ENCODE results near the gene FBXL7. TPM values are rescaled to one million over a fixed set of nuclear protein-coding genes. Genes with fewer than 3 reads are reported as not detected.

The FBXL7 gene
- total RNA-seq, 4 donors from 2014 or later = 1.9 to 5.9 (median 3.0) TPM

DNA sequence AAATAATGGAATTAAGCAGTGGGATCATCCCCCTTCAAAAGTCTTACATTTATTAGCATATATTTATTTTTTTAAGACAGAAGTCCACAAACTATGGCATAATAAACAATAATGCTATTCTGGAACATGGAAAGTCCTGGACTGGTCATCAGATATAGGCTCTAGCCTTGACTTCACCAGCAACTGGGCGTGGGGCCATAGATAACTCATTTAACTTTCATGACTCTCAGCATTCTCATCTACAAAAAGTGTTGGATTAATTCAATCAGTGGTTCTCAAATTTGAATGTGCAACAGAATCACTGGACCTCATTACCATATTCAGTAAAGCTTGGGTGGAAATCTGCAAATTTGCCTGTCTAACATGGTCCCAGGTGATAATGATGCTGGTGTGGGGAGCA lies 253.8 kb downstream of the FBXL7 start:
- no peak overlapping the region for H3K27ac ChIP-seq
- no peaks in the 10 kb centered on the region for H3K27me3 ChIP-seq
- TF ChIP-seq POLR2A (IDR thresholded peaks at IDR 0.05) (no peak), EP300 (IDR thresholded peaks at IDR 0.05) (no peak), POLR2AphosphoS5 (IDR thresholded peaks at IDR 0.05) (no peak)
- TF ChIP-seq, protein P1, sequence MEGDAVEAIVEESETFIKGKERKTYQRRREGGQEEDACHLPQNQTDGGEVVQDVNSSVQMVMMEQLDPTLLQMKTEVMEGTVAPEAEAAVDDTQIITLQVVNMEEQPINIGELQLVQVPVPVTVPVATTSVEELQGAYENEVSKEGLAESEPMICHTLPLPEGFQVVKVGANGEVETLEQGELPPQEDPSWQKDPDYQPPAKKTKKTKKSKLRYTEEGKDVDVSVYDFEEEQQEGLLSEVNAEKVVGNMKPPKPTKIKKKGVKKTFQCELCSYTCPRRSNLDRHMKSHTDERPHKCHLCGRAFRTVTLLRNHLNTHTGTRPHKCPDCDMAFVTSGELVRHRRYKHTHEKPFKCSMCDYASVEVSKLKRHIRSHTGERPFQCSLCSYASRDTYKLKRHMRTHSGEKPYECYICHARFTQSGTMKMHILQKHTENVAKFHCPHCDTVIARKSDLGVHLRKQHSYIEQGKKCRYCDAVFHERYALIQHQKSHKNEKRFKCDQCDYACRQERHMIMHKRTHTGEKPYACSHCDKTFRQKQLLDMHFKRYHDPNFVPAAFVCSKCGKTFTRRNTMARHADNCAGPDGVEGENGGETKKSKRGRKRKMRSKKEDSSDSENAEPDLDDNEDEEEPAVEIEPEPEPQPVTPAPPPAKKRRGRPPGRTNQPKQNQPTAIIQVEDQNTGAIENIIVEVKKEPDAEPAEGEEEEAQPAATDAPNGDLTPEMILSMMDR (IDR thresholded peaks at IDR 0.05) = no peak
- H3K36me3 ChIP-seq = no peaks in the 10 kb centered on the region
- no peak for DNase-seq (ENCODE audit: low spot score in 2 of 2)
- WGBS = 75% methylated on average over 1 of the region's 1 CpG
- no peaks in the 10 kb centered on the region for H3K9me3 ChIP-seq
- H3K4me3 ChIP-seq = no peak overlapping the region
- no peaks in the 10 kb centered on the region for H3K4me1 ChIP-seq

DNA sequence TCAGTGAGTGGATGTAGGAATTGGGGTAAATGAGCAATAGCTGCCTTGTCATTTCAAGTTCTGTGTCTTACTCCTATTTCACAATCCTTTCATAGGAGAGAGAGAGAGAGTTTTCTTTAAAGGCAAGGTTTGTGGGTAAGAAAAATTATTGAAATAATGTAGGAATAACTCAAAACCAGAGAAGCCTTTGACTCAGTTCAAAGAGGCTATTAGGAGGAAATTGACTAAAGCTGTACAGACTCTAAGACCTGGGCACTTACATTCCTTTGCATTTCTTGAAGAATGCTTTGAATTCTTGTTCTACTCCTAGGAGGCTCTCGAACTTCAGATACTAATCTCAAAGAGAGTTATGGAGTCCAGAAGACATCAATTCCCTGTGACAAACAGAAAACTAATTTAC lies 257.1 kb downstream of the FBXL7 start:
- TF ChIP-seq, protein P1 (IDR thresholded peaks at IDR 0.05) = no peak
- TF ChIP-seq POLR2A (IDR thresholded peaks at IDR 0.05) (no peak), POLR2AphosphoS5 (IDR thresholded peaks at IDR 0.05) (no peak), EP300 (IDR thresholded peaks at IDR 0.05) (no peak)
- H3K4me1 ChIP-seq = no peaks in the 10 kb centered on the region
- no peak overlapping the region for H3K4me3 ChIP-seq
- H3K27me3 ChIP-seq = no peaks in the 10 kb centered on the region
- H3K36me3 ChIP-seq = no peaks in the 10 kb centered on the region
- H3K9me3 ChIP-seq = no peaks in the 10 kb centered on the region
- WGBS = 56% methylated on average over 1 of the region's 1 CpG
- DNase-seq (ENCODE audit: low spot score in 2 of 2) = no peak
- H3K27ac ChIP-seq = no peak overlapping the region

DNA sequence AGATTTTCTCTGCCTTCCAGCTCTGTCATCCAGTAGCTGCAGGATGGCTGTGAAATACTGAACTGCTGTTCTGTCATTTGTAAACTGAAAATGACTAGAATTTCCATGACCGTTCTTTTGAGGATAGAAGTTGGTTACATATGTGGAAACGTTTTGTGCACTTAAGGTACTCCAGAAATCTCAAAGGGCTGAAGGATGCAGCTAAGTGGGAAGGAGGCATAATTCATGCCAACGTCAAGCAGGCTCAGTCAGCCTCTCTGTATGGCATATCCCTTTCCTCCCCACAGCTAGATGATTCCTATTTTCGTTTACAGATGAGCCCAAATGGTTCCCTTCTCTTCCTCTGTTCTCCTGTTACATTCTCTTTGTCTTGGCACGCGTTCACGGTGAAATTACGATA lies 257.6 kb downstream of the FBXL7 start:
- Histone ChIP-seq H3K4me1 (no peaks in the 10 kb centered on the region), H3K27ac (no peak overlapping the region), H3K9me3 (no peaks in the 10 kb centered on the region), H3K36me3 (no peaks in the 10 kb centered on the region), H3K4me3 (no peak overlapping the region), H3K27me3 (no peaks in the 10 kb centered on the region)
- TF ChIP-seq POLR2AphosphoS5 (IDR thresholded peaks at IDR 0.05) = no peak
- no peak for TF ChIP-seq POLR2A (IDR thresholded peaks at IDR 0.05)
- TF ChIP-seq, protein P1 (IDR thresholded peaks at IDR 0.05) = no peak
- no peak for TF ChIP-seq EP300 (IDR thresholded peaks at IDR 0.05)
- WGBS = 57% methylated on average over 8 of the region's 8 CpGs
- no peak for DNase-seq (ENCODE audit: low spot score in 2 of 2)

DNA sequence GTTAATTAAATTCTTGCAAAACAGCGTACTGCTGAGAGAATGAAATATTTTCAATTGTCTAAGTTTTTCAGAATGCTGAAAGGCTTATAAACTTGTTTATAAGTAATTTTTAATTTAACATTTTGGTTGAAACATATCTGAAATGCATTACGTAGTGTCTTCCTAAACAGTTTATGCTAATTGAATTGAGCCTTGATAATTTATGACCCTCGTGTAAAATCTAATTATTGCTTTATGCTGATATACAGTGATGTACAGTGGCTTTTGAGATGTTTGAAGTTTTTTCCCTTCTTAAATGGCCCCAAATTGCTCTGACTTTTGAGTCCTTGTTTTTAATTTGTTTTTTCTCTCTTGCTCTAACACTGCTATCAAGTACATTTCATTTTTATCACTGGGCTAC lies 262.7 kb downstream of the FBXL7 start:
- TF ChIP-seq, protein P1 (IDR thresholded peaks at IDR 0.05) = no peak
- TF ChIP-seq POLR2A (IDR thresholded peaks at IDR 0.05) (no peak), EP300 (IDR thresholded peaks at IDR 0.05) (no peak), POLR2AphosphoS5 (IDR thresholded peaks at IDR 0.05) (no peak)
- H3K4me3 ChIP-seq = no peak overlapping the region
- WGBS = 81% methylated on average over 3 of the region's 3 CpGs
- H3K36me3 ChIP-seq = no peaks in the 10 kb centered on the region
- DNase-seq (ENCODE audit: low spot score in 2 of 2) = no peak
- no peak overlapping the region for H3K27ac ChIP-seq
- no peaks in the 10 kb centered on the region for H3K4me1 ChIP-seq
- no peaks in the 10 kb centered on the region for H3K9me3 ChIP-seq
- no peaks in the 10 kb centered on the region for H3K27me3 ChIP-seq

DNA sequence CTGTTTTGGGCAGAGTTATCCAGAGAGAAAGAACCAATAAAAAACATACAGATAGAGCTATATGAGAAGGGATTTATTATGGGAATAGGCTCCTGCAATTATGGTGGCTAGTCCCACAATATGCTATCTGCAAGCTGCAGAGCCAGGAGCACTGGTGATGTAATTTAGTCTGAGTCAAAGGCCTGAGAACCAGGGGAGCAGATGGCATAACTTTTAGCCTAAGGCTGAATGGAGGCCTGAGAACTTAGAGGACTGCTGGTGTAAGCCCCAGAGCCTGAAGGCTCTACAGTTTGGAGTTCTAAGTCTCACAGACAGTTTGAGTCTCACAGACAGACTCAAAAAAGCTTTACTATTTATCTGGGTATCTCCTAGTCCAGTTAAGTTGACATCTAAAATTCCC lies 263.8 kb downstream of the FBXL7 start:
- no peak for DNase-seq (ENCODE audit: low spot score in 2 of 2)
- H3K9me3 ChIP-seq = no peaks in the 10 kb centered on the region
- no peaks in the 10 kb centered on the region for H3K4me1 ChIP-seq
- no peaks in the 10 kb centered on the region for H3K36me3 ChIP-seq
- no peak for TF ChIP-seq EP300 (IDR thresholded peaks at IDR 0.05)
- no peak for TF ChIP-seq POLR2AphosphoS5 (IDR thresholded peaks at IDR 0.05)
- TF ChIP-seq, protein P1 (IDR thresholded peaks at IDR 0.05) = no peak
- TF ChIP-seq POLR2A (IDR thresholded peaks at IDR 0.05) = no peak
- no peaks in the 10 kb centered on the region for H3K27me3 ChIP-seq
- no peak overlapping the region for H3K4me3 ChIP-seq
- no peak overlapping the region for H3K27ac ChIP-seq

Data from suprapubic skin (tissue), 4 donors.